Stomach (tissue), 9 donors: Measurements from ENCODE around the gene IRAK1. TPM values are rescaled to one million over a fixed set of nuclear protein-coding genes. Genes with fewer than 3 reads are reported as not detected.
A peak's percentile ranks its signal among the peaks of the same experiment; 100 is the strongest.

ENCODE experiments used
- DNase-seq, 2 donors: peaks; one replicate each; pipeline versions ENCODE4 v3.0.0 to v3.0.0-alpha.2; 2013 to 2019
- H3K27ac ChIP-seq, 5 donors: fragments of 200-600 bp in 4 of 5; sonication (generic) in 4 of 5; one replicate each; pipeline ENCODE4 v1.5.1; 2013 to 2019; ENCODE audit warnings: mild to moderate bottlenecking in 1 of 5, moderate library complexity in 1 of 5
- H3K27me3 ChIP-seq, 3 donors: fragments of 200-600 bp; sonication (generic); one replicate each; pipeline ENCODE4 v1.5.1; 2017 to 2019; ENCODE audit warnings: mixed run types in 1 of 3
- H3K36me3 ChIP-seq, 4 donors: fragments of 200-600 bp; sonication (generic); 1 replicate in 3 of 4; 2 replicates in 1 of 4; pipeline ENCODE4 v1.5.1; 2016 to 2019
- H3K4me1 ChIP-seq, 4 donors: fragments of 200-600 bp; sonication (generic); one replicate each; pipeline ENCODE4 v1.5.1; 2016 to 2019
- H3K4me3 ChIP-seq, 4 donors: fragments of 200-600 bp; sonication (generic) in 3 of 4; one replicate each; pipeline ENCODE4 v1.5.1; 2016 to 2019; ENCODE audit warnings: mild to moderate bottlenecking in 1 of 4
- H3K9me3 ChIP-seq, 4 donors: fragments of 200-600 bp; sonication (generic); one replicate each; pipeline ENCODE4 v1.5.1; 2016 to 2019
- CTCF ChIP-seq, 7 experiments: fragments of 450-650 bp in 4 of 7; fragments of 200-600 bp in 3 of 7; sonication (generic) in 3 of 7; IDR thresholded peaks; one replicate each; pipeline ENCODE4 v1.5.1; 2016 to 2019; ENCODE audit warnings: antibody characterized with exemption in 7 of 7, control low read depth in 2 of 7, mild to moderate bottlenecking in 1 of 7
- EP300 ChIP-seq: sonication (generic); formaldehyde crosslinking; IDR thresholded peaks from one replicate; pipeline ENCODE4 v1.6.1; 2017; ENCODE audit warnings: antibody characterized with exemption
- POLR2A ChIP-seq, 4 donors: fragments of 450-650 bp; IDR thresholded peaks; one replicate each; pipeline ENCODE4 v1.6.1; 2016; ENCODE audit warnings: antibody characterized with exemption in 4 of 4, control low read depth in 2 of 4, mild to moderate bottlenecking in 1 of 4, moderate library complexity in 1 of 4
- POLR2AphosphoS5 ChIP-seq, 3 donors: sonication (generic); formaldehyde crosslinking; IDR thresholded peaks; one replicate each; pipeline ENCODE4 v1.6.1; 2016; ENCODE audit warnings: antibody characterized with exemption in 3 of 3
- WGBS, 5 donors: extraction: QIAGEN DNeasy Blood & Tissue Kit in 3 of 5; methylation state at CpG; one replicate each; pipeline versions ENCODE4 v1.1.5 to v1.1.7; 2013 to 2018; 5-methylcytosine and 5-hydroxymethylcytosine counted together
- intact Hi-C: fragments of 100-400 bp; cut with DNase I; formaldehyde crosslinking; loops from one replicate; pipeline ENCODE4 v1.15.1; 2023; ENCODE audit warnings: low total_unique reads
- polyA plus RNA-seq, 3 donors: library from polyadenylated mRNA; stranded (reverse); fragments of 200-250 nt; gene quantifications; one replicate each; pipeline ENCODE4 v1.2.3, GENCODE V29; 2013
- total RNA-seq, 5 donors: library from RNA; depleted of rRNA; stranded (reverse); fragments of >200 nt; gene quantifications; one replicate each; pipeline versions ENCODE4 v1.1.0 to v1.2.3, GENCODE V29; 2014 to 2016
- donor health status: healthy with polysubstance abuse.
- donor health status: Bipolar disorder and iron deficiency.
- donor health status: healthy.

The IRAK1 gene
- total and polyA plus RNA-seq, 8 donors: 25.5 to 211 (median 66.9) TPM

GRCh38 chrX:154004315-154004714, 15.4 kb downstream of the IRAK1 start:
- intact Hi-C loops: no loop called here
- H3K9me3 ChIP-seq: no peaks in the 10 kb centered on the region
- H3K4me3 ChIP-seq: no peak overlapping the region
- 78 to 88% (median 84%) methylated on average over 11 of the region's 11 CpGs for WGBS, 5 donors
- peaks cover 0 to 4% (median 0%) of the 10 kb centered on the region in 4 donors for H3K36me3 ChIP-seq
- no peak overlapping the region for H3K27ac ChIP-seq
- no peak for DNase-seq
- no peaks in the 10 kb centered on the region for H3K27me3 ChIP-seq
- H3K4me1 ChIP-seq: peaks cover 0 to 10% (median 0%) of the 10 kb centered on the region in 4 donors
- TF ChIP-seq POLR2A (IDR thresholded peaks at IDR 0.05): no peak
- TF ChIP-seq POLR2AphosphoS5 (IDR thresholded peaks at IDR 0.05): no peak
- no peak for TF ChIP-seq EP300
- no peak for TF ChIP-seq CTCF (IDR thresholded peaks at IDR 0.05)

DNA sequence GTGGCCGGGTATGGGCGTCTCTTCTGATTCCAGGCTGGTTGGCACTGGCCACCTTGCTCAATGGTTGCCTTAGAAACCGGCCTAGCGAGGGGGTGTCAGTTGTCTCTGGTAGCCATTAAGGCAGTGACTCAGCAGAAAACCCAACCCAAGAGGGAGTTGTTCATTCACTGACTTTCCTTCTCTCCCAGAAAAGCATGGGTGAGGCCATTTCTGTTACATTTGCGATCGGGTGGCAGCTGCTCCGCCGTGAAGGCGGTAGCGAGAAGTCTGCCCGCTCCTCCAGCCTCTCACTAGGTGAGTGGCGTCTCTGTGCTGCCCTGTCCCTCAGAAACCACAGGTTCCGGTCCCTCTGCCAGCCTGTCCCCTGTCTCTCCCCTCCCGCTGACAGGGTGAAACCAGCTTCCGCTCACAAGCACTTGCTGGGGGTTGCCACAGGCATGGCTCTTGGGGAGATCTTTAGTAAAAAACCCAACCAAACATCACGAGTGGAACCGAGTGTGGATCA, 17.4 kb downstream of the IRAK1 start:
- intact Hi-C loops: no loop called here
- H3K9me3 ChIP-seq: no peaks in the 10 kb centered on the region
- H3K27ac ChIP-seq: peak overlapping the region in 3 of 5 donors; percentile 14 to 68 (median 64)
- TF ChIP-seq EP300 (no peak), POLR2A (IDR thresholded peaks at IDR 0.05) (no peak), POLR2AphosphoS5 (IDR thresholded peaks at IDR 0.05) (no peak), CTCF (IDR thresholded peaks at IDR 0.05) (no peak)
- 56 to 86% (median 79%) methylated on average over 9 to 17 of the region's 17 CpGs for WGBS, 5 donors
- peak in 1 of 2 donors; percentile 77 for DNase-seq
- no peak overlapping the region for H3K4me3 ChIP-seq
- no peaks in the 10 kb centered on the region for H3K36me3 ChIP-seq
- peaks cover 0 to 7% (median 0%) of the 10 kb centered on the region in 3 donors for H3K27me3 ChIP-seq
- H3K4me1 ChIP-seq: peaks cover 0 to 11% (median 0%) of the 10 kb centered on the region in 4 donors

GRCh38 chrX:154000051-154000450, 19.7 kb downstream of the IRAK1 start:
- TF ChIP-seq POLR2A (IDR thresholded peaks at IDR 0.05) (no peak), EP300 (no peak), CTCF (IDR thresholded peaks at IDR 0.05) (no peak), POLR2AphosphoS5 (IDR thresholded peaks at IDR 0.05) (no peak)
- Histone ChIP-seq H3K27me3 (peaks cover 0 to 8% (median 0%) of the 10 kb centered on the region in 3 donors), H3K36me3 (no peaks in the 10 kb centered on the region), H3K27ac (no peak overlapping the region), H3K9me3 (no peaks in the 10 kb centered on the region), H3K4me1 (peaks cover 0 to 11% (median 0%) of the 10 kb centered on the region in 4 donors), H3K4me3 (peak overlapping the region in 1 of 4 donors; percentile 18)
- WGBS, 5 donors: 34 to 70% (median 38%) methylated on average over 4 to 5 of the region's 5 CpGs
- intact Hi-C loops: no loop called here
- peak in 1 of 2 donors; percentile 57 for DNase-seq

DNA sequence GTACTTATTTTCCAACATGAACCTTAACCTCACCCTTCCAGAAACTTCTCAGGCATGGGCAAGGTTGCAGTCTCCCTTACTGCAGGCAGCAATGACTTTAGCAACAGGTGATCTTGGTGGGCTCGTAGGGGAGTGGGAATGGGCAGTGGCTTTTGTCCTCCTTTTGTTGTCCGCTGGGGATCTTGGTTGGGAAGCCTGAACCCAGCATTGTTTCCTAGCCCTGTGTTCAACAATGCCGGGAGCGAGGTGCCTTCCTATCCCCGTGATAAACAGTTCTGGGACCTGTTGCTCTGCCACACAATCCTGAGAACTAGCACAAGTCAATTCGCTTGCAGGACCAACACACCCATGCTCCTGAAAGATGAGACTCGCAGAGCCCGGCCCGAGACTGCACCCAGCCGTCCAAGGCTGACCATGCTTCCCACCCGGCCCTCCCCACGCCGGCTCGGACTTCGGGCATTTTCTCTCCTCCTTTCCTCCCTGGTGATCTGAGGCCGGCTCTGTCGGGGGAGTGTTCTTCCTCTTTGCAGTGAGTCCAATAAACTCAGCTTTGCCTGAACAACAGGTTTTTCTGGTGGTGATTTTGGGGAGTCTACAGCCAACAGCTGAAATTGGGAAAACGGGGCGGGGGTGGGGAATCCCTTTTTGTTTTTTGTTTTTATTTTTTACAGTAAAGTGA, 20.2 kb downstream of the IRAK1 start:
- intact Hi-C loops: no loop called here
- WGBS, 5 donors: 30 to 73% (median 42%) methylated on average over 18 to 19 of the region's 19 CpGs
- Histone ChIP-seq H3K27ac (no peak overlapping the region), H3K4me1 (peaks cover 0 to 11% (median 0%) of the 10 kb centered on the region in 4 donors), H3K27me3 (peaks cover 0 to 8% (median 0%) of the 10 kb centered on the region in 3 donors), H3K9me3 (no peaks in the 10 kb centered on the region), H3K36me3 (no peaks in the 10 kb centered on the region), H3K4me3 (peak overlapping the region in 1 of 4 donors; percentile 18)
- TF ChIP-seq CTCF (IDR thresholded peaks at IDR 0.05): no peak
- TF ChIP-seq EP300: no peak
- TF ChIP-seq POLR2A (IDR thresholded peaks at IDR 0.05): no peak
- no peak for TF ChIP-seq POLR2AphosphoS5 (IDR thresholded peaks at IDR 0.05)
- no peak for DNase-seq
